Neural progenitor cell (in vitro differentiated cells): ENCODE measurements around the gene APOBEC3G. TPM values are rescaled to one million over a fixed set of nuclear protein-coding genes. Genes with fewer than 3 reads are reported as not detected.
A peak's percentile ranks its signal among the peaks of the same experiment; 100 is the strongest.

Experiments used
- DNase-seq: peaks from one replicate; pipeline ENCODE4 v3.0.0-alpha.2; 2016; ENCODE audit warnings: low spot score
- H2AFZ ChIP-seq: fragments of 200-600 bp; sonication (generic); replicated peaks from 2 replicates; pipeline ENCODE4 v1.6.1; 2016; ENCODE audit warnings: antibody characterized with exemption
- H3F3A ChIP-seq: fragments of 200-600 bp; sonication (generic); 2 replicates; pipeline ENCODE4 v1.6.1; 2016; ENCODE audit warnings: antibody characterized with exemption, low read depth
- H3K27ac ChIP-seq: fragments of 200-600 bp; sonication (generic); 2 replicates; pipeline ENCODE4 v1.5.1; 2016; ENCODE audit warnings: mild to moderate bottlenecking
- H3K27me3 ChIP-seq: fragments of 200-600 bp; sonication (generic); 2 replicates; pipeline ENCODE4 v1.6.1; 2016; ENCODE audit warnings: mild to moderate bottlenecking, moderate library complexity
- H3K36me3 ChIP-seq: fragments of 200-600 bp; sonication (generic); 2 replicates; pipeline ENCODE4 v1.5.1; 2016
- H3K4me1 ChIP-seq: fragments of 200-600 bp; sonication (generic); 2 replicates; pipeline ENCODE4 v1.6.1; 2016; ENCODE audit warnings: mixed run types
- H3K4me2 ChIP-seq: fragments of 200-600 bp; sonication (generic); 2 replicates; pipeline ENCODE4 v1.6.1; 2016
- H3K4me3 ChIP-seq: fragments of 200-600 bp; sonication (generic); 2 replicates; pipeline ENCODE4 v1.5.1; 2016
- H3K79me2 ChIP-seq: fragments of 200-600 bp; sonication (generic); 2 replicates; pipeline ENCODE4 v1.6.1; 2016; ENCODE audit warnings: low read depth
- H3K9ac ChIP-seq: fragments of 200-600 bp; sonication (generic); 2 replicates; pipeline ENCODE4 v1.6.1; 2016
- H3K9me3 ChIP-seq: fragments of 200-600 bp; sonication (generic); 2 replicates; pipeline ENCODE4 v1.5.1; 2016; ENCODE audit warnings: low read depth
- H4K20me1 ChIP-seq: fragments of 200-600 bp; sonication (generic); 2 replicates; pipeline ENCODE4 v1.6.1; 2016; ENCODE audit warnings: low read depth
- H3K27ac Mint-ChIP-seq: 3 replicates; pipeline ENCODE4 v1.8.0; 2021; ENCODE audit warnings: mixed read lengths
- H3K27me3 Mint-ChIP-seq: 2 replicates; pipeline ENCODE4 v1.8.0; 2022; ENCODE audit warnings: low read depth, mild to moderate bottlenecking, inconsistent platforms, moderate library complexity, mixed read lengths; ENCODE audit not compliant: insufficient read depth
- H3K36me3 Mint-ChIP-seq: 3 replicates; pipeline ENCODE4 v1.8.0; 2021; ENCODE audit warnings: mixed read lengths
- H3K4me1 Mint-ChIP-seq: 3 replicates; pipeline ENCODE4 v1.8.0; 2021; ENCODE audit warnings: mixed read lengths
- H3K4me3 Mint-ChIP-seq: 3 replicates; pipeline ENCODE4 v1.8.0; 2021; ENCODE audit warnings: mild to moderate bottlenecking, moderate library complexity, mixed read lengths
- H3K9me3 Mint-ChIP-seq: 3 replicates; pipeline ENCODE4 v1.8.0; 2020; ENCODE audit warnings: mixed read lengths
- CTCF ChIP-seq: fragments of 200-600 bp; sonication (generic); IDR thresholded peaks from 2 replicates; pipeline ENCODE4 v1.5.1; 2017; ENCODE audit warnings: antibody characterized with exemption, mild to moderate bottlenecking
- EZH2 ChIP-seq: fragments of 200-600 bp; sonication (generic); IDR thresholded peaks from 2 replicates; pipeline ENCODE4 v1.6.1; 2017; ENCODE audit warnings: antibody characterized with exemption, mild to moderate bottlenecking, moderate library complexity
- EZH2phosphoT487 ChIP-seq: fragments of 200-600 bp; sonication (generic); IDR thresholded peaks from 2 replicates; pipeline ENCODE4 v1.6.1; 2017; ENCODE audit warnings: antibody characterized with exemption
- total RNA-seq: library from RNA; depleted of rRNA; stranded (reverse); fragments of >200 nt; gene quantifications from 2 replicates; pipeline ENCODE4 v1.2.3, GENCODE V29; 2015; ENCODE audit warnings: low replicate concordance

Gene APOBEC3G
- total RNA-seq, 1 donor from 2014 or later: 0.30 TPM

DNA sequence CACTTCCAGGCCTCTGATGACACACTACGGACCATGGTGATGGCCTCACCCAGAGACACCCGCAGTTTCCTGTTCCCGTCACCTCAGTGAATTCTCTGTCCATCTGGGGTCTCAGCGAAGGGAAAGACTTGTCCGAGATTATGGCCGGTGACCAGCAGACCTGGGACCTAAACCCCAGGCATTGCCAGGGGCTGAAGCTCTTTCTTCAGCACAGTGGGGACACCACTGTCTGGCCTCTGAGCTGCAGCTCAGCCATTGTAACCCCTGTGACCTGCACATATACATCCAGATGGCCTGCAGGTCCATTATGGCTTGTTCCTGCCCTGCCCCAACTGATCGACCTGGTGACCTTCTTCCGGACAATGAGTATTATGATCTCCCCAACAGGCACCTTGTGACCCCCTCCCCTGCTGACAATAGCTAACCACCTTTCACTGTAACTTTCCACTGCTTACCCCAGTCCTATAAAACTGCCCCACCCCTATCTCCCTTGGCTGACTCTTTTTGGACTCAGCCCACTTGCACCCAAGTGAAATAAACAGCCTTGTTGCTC is 53.2 kb downstream of the APOBEC3G start:
- peak overlapping the region; percentile 75 for H3K27ac Mint-ChIP-seq
- Histone ChIP-seq H3K27me3 (no peaks in the 10 kb centered on the region), H2AFZ (no peak overlapping the region), H3K9ac (no peak overlapping the region), H3K4me3 (no peak overlapping the region), H3K27ac (peak overlapping the region; percentile 53), H4K20me1 (peaks cover 8% of the 10 kb centered on the region), H3K4me1 (peaks cover 30% of the 10 kb centered on the region), H3K9me3 (no peaks in the 10 kb centered on the region), H3K4me2 (peak overlapping the region; percentile 60), H3K36me3 (no peaks in the 10 kb centered on the region), H3F3A (peaks cover 23% of the 10 kb centered on the region), H3K79me2 (no peaks in the 10 kb centered on the region)
- peaks cover 7% of the 10 kb centered on the region for H3K9me3 Mint-ChIP-seq
- H3K4me1 Mint-ChIP-seq: peaks cover 46% of the 10 kb centered on the region
- H3K27me3 Mint-ChIP-seq: peaks cover 11% of the 10 kb centered on the region
- peak overlapping the region; percentile 54 for H3K4me3 Mint-ChIP-seq
- no peaks in the 10 kb centered on the region for H3K36me3 Mint-ChIP-seq
- TF ChIP-seq CTCF (no peak), EZH2phosphoT487 (no peak), EZH2 (no peak)
- DNase-seq: peak; percentile 75

DNA sequence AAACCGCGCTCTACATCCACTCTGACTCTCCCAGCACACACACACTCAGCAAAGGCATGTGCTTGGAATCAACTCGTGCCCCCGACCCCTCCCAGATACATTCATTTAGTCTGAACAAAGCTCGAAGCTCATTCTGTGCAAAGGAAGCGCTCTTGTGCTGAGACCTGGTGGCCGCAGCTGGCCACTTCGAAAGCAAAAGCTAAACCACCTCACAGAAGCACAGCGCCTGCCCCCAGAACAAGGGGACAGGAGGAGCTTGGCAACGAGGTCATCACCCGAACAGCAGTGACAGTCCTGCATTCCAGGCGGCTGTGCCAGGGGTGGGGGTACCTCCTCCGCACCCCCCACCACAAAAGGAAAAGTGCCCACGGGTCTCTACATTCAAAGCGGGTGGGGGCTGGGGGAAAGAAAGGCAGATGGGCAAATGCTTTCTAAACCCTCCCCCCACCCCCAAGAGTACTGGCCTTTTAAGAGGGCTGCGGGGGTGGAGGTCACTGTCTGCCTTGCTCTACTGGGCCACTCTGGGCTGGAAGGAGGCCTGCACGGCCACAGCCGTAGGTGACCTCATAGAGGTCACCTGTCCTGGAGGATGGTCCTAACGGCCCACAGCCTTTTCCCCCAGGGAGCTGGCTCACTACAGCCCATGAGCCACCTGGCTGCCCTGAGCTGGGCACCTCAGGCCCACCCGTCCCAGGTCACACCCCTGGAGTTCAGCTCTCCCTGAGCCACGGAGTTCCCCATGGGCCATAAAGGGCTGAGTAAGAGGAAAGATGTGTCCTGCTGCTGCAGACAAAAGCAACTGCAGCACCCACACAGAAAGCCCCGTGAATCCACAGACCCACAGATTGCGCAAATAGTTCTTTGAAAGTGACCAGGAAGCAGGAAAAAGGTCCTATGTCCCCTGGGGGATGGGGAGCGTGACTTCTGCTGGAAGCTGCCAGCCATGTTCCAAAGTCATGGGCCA is 54.1 kb downstream of the APOBEC3G start:
- TF ChIP-seq EZH2phosphoT487 (no peak), CTCF (peak; percentile 19), EZH2 (no peak)
- Histone ChIP-seq H4K20me1 (peaks cover 8% of the 10 kb centered on the region), H3K4me3 (no peak overlapping the region), H3K27ac (peak overlapping the region; percentile 53), H3K9ac (no peak overlapping the region), H3K4me1 (peaks cover 30% of the 10 kb centered on the region), H3F3A (peaks cover 23% of the 10 kb centered on the region), H3K36me3 (no peaks in the 10 kb centered on the region), H3K9me3 (no peaks in the 10 kb centered on the region), H3K79me2 (no peaks in the 10 kb centered on the region), H3K4me2 (peak overlapping the region; percentile 60), H2AFZ (no peak overlapping the region), H3K27me3 (no peaks in the 10 kb centered on the region)
- H3K27me3 Mint-ChIP-seq: peaks cover 11% of the 10 kb centered on the region
- H3K4me3 Mint-ChIP-seq: peak overlapping the region; percentile 54
- H3K4me1 Mint-ChIP-seq: peaks cover 47% of the 10 kb centered on the region
- no peaks in the 10 kb centered on the region for H3K36me3 Mint-ChIP-seq
- DNase-seq: peak; percentile 89
- peaks cover 7% of the 10 kb centered on the region for H3K9me3 Mint-ChIP-seq
- H3K27ac Mint-ChIP-seq: peak overlapping the region; percentile 82

GRCh38 chr22:39132281-39132680 is 55.2 kb downstream of the APOBEC3G start:
- H3K27ac ChIP-seq: no peak overlapping the region
- no peak overlapping the region for H3K4me3 Mint-ChIP-seq

More at GRCh38 chr22:39132281-39132680, 55.2 kb downstream of the APOBEC3G start:
- Histone ChIP-seq H4K20me1 (peaks cover 8% of the 10 kb centered on the region), H3K9me3 (no peaks in the 10 kb centered on the region), H3K36me3 (no peaks in the 10 kb centered on the region), H3K9ac (no peak overlapping the region), H3K4me3 (no peak overlapping the region), H3K27me3 (no peaks in the 10 kb centered on the region), H3K4me1 (peaks cover 30% of the 10 kb centered on the region), H3K4me2 (peak overlapping the region; percentile 60), H2AFZ (no peak overlapping the region), H3K79me2 (no peaks in the 10 kb centered on the region), H3F3A (peaks cover 23% of the 10 kb centered on the region)
- Mint-ChIP-seq H3K36me3 (no peaks in the 10 kb centered on the region), H3K9me3 (peaks cover 7% of the 10 kb centered on the region), H3K27ac (no peak overlapping the region), H3K4me1 (peaks cover 50% of the 10 kb centered on the region), H3K27me3 (peaks cover 9% of the 10 kb centered on the region)
- TF ChIP-seq EZH2: no peak
- TF ChIP-seq CTCF: no peak
- no peak for TF ChIP-seq EZH2phosphoT487
- DNase-seq: no peak
